HFF-Myc (cell line): ENCODE data around the gene EDIL3.

Experiments
- DNase-seq: peaks from one replicate; pipeline ENCODE4 v3.0.0-alpha.2; 2011; ENCODE audit warnings: low read depth; ENCODE audit errors: extremely low read depth
- H3K4me3 ChIP-seq: replicated peaks from 2 replicates; pipeline ENCODE4 v1.5.1; 2011; ENCODE audit warnings: low read depth, mild to moderate bottlenecking, control low read depth, low read length
- TF ChIP-seq, protein P1 (sequence below): IDR thresholded peaks from 2 replicates; pipeline ENCODE4 v1.5.1; 2012; ENCODE audit warnings: mild to moderate bottlenecking, low read depth, low read length, control low read depth; ENCODE audit errors: missing control alignments

Gene EDIL3

DNA sequence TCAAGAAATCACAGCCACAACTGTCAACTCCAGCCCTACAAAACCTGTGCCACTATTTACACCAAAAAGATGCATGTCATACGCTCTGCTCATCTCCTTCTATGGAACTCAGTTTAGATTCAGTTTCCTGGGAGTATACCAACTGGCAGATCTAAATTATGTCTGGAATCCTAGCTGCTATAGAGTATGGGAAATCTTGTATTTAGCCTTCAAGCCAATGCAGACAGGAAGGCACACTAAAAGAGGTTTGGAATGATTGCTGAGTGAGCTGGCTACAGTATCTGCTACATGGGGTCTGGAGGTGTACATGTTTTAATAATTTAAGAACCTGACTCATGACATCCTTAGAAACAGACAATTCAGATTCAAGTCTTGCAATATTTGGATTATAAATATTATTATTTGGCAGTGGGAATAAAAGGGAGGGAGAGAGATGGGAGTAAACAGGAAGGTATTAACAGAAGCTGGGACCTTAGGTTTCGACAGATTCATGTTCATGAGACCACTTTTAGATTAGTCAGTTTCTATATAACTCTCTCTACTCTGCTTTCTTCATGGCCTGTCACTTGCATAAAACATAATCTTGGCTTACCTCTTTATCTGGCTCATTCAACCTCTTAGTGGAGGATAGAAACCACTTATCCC is 485.2 kb downstream of the EDIL3 start:
- no peak for DNase-seq
- TF ChIP-seq, protein P1, sequence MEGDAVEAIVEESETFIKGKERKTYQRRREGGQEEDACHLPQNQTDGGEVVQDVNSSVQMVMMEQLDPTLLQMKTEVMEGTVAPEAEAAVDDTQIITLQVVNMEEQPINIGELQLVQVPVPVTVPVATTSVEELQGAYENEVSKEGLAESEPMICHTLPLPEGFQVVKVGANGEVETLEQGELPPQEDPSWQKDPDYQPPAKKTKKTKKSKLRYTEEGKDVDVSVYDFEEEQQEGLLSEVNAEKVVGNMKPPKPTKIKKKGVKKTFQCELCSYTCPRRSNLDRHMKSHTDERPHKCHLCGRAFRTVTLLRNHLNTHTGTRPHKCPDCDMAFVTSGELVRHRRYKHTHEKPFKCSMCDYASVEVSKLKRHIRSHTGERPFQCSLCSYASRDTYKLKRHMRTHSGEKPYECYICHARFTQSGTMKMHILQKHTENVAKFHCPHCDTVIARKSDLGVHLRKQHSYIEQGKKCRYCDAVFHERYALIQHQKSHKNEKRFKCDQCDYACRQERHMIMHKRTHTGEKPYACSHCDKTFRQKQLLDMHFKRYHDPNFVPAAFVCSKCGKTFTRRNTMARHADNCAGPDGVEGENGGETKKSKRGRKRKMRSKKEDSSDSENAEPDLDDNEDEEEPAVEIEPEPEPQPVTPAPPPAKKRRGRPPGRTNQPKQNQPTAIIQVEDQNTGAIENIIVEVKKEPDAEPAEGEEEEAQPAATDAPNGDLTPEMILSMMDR, result no peak

DNA sequence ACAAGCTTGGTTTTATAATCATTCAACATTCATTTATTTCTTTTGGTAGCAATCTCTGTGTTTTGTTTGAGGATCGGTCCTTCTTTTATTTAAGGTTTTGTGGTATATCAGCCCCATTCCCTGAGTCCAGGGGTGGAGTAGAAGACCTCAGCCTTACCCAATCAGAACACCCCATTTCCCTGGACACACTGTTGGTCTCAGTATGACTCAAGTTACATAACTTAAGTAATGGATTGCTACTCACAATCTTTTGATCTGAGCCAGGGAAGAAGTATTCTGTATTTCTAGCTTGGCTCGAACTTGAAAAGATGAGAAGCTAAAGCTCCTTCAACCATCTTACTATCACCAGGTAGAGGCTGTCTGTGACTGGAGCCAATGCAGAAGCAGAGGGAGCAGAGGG is 488.8 kb downstream of the EDIL3 start:
- no peak for DNase-seq
- TF ChIP-seq, protein P1, result no peak
- H3K4me3 ChIP-seq, result no peak overlapping the region

More for the DNA sequence above, 485.2 kb downstream of the EDIL3 start:
- H3K4me3 ChIP-seq, result no peak overlapping the region

DNA sequence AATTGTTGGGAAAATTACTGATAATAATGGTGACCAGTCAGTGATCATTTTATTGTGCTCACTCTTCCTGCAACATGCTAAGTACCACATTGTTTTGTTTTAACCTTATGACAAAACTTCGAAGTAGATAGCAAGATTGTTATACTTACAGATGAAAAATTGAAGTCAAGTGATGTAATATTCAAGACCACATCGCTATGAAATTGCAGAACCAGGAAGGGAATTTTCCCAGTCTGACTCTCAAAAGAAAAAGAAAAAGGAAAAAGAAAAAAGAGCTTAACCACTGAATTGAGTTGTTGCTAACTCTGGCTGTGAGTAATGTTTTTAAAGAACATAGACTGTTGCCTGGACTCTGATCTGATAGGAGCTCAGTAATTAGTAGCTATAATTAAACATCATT is 493.4 kb downstream of the EDIL3 start:
- no peak overlapping the region for H3K4me3 ChIP-seq
- TF ChIP-seq, protein P1, result no peak
- no peak for DNase-seq
